Epithelial cell of proximal tubule (primary cell): ENCODE data around the gene ACOT2. TPM values are rescaled to one million over a fixed set of nuclear protein-coding genes. Genes with fewer than 3 reads are reported as not detected.
"Not testable (repeated sequence)": the region's sequence is repeated elsewhere in the genome, so short reads cannot be mapped to it uniquely, and the experiment has no call there.

ENCODE experiments used
- DNase-seq: peaks from one replicate; pipeline ENCODE4 v3.0.0-alpha.2; 2011; ENCODE audit warnings: low read depth
- H3K4me3 ChIP-seq: 2 replicates; pipeline ENCODE4 v1.5.1; 2011; ENCODE audit warnings: low read depth, mild to moderate bottlenecking, low read length
- CTCF ChIP-seq: conservative IDR thresholded peaks from 2 replicates; pipeline ENCODE4 v1.5.1; 2012; ENCODE audit warnings: low read depth, mild to moderate bottlenecking, low read length
- total RNA-seq: library from RNA; depleted of rRNA; stranded (reverse); fragments of >200 nt; gene quantifications from 2 replicates; pipeline ENCODE4 v1.2.3, GENCODE V29; 2015

The ACOT2 gene, protein sequence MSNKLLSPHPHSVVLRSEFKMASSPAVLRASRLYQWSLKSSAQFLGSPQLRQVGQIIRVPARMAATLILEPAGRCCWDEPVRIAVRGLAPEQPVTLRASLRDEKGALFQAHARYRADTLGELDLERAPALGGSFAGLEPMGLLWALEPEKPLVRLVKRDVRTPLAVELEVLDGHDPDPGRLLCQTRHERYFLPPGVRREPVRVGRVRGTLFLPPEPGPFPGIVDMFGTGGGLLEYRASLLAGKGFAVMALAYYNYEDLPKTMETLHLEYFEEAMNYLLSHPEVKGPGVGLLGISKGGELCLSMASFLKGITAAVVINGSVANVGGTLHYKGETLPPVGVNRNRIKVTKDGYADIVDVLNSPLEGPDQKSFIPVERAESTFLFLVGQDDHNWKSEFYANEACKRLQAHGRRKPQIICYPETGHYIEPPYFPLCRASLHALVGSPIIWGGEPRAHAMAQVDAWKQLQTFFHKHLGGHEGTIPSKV
- 9.2 and 22.9 TPM in 2 replicates for total RNA-seq

DNA sequence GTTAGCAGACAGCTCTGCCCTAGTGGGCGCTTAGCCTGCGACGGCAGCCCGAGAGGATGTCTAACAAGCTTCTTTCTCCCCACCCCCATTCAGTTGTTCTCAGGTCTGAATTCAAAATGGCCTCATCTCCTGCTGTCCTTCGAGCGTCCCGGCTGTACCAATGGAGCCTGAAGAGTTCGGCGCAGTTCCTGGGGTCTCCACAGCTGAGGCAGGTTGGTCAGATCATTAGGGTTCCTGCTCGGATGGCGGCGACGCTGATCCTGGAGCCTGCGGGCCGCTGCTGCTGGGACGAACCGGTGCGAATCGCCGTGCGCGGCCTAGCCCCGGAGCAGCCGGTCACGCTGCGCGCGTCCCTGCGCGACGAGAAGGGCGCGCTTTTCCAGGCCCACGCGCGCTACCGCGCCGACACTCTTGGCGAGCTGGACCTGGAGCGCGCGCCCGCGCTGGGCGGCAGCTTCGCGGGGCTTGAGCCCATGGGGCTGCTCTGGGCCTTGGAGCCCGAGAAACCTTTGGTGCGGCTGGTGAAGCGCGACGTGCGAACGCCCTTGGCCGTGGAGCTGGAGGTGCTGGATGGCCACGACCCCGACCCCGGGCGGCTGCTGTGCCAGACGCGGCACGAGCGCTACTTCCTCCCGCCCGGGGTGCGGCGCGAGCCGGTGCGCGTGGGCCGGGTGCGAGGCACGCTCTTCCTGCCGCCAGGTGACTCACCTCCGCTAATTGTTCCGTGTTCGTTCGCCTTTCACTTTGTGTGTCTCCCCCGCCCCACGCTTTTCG is at the start of gene ACOT2:
Gene ACOT2 (plus strand): TSS at position 29 of the 774 bp plus-strand sequence. CDS start 28 bp downstream, at position 57.
- H3K4me3 ChIP-seq, result peak within 1 kb of the TSS; percentile 68
- peak; percentile 20 for TF ChIP-seq CTCF
- DNase-seq, result peak; percentile 68

DNA sequence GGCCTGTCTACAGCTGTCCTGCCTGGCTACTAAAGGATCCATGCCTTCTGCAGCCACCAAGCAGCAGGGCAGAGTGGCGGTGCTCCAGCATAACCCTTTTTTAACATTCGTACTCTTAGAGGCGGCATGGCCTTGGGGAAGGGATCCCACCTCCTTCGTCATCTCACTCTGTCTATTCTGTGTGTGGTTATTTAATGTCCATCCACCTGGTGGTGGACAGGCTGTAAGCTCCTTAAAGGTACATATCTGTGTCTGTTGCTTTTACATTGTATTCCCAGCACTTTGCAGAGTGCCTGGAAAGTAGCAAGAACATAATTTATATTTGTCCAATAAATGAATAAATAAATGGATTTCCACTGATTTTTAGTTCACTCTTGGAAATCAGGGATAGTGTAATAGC is 47.8 kb upstream of the ACOT2 start:
- no peak overlapping the region for H3K4me3 ChIP-seq

DNA sequence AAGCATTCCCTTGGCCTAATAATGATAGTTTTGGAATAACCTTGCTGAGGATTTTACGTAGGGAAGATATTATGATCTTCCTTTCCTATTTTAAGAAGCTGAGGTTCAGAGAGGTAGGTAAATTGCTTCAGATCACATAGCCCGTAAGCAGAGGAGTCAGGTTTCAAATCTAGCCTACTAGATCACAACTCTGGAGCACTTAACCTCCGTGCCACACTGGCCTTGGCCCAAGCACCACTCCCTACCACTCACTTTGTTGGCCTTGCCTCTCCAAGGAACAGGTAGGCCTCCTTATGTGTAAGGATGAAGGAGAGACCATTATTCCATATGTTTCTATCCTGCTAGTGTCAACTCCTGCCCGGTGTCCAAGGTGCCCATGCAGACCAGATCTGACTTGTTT is 44.5 kb upstream of the ACOT2 start:
- DNase-seq, result no peak
- no peak overlapping the region for H3K4me3 ChIP-seq
- TF ChIP-seq CTCF, result no peak

More for the DNA sequence above, 47.8 kb upstream of the ACOT2 start:
- no peak for TF ChIP-seq CTCF
- no peak for DNase-seq

- no peak for DNase-seq
- no peak overlapping the region for H3K4me3 ChIP-seq
- no peak for TF ChIP-seq CTCF
Observed at GRCh38 chr14:73526036-73526984, 42.7 kb upstream of the ACOT2 start.

GRCh38 chr14:73529356-73529755 is 39.7 kb upstream of the ACOT2 start:
- not testable (repeated sequence) for DNase-seq, H3K4me3 ChIP-seq

- not testable (repeated sequence) for DNase-seq, H3K4me3 ChIP-seq
Observed at GRCh38 chr14:73531971-73532370, 37.0 kb upstream of the ACOT2 start.

DNA sequence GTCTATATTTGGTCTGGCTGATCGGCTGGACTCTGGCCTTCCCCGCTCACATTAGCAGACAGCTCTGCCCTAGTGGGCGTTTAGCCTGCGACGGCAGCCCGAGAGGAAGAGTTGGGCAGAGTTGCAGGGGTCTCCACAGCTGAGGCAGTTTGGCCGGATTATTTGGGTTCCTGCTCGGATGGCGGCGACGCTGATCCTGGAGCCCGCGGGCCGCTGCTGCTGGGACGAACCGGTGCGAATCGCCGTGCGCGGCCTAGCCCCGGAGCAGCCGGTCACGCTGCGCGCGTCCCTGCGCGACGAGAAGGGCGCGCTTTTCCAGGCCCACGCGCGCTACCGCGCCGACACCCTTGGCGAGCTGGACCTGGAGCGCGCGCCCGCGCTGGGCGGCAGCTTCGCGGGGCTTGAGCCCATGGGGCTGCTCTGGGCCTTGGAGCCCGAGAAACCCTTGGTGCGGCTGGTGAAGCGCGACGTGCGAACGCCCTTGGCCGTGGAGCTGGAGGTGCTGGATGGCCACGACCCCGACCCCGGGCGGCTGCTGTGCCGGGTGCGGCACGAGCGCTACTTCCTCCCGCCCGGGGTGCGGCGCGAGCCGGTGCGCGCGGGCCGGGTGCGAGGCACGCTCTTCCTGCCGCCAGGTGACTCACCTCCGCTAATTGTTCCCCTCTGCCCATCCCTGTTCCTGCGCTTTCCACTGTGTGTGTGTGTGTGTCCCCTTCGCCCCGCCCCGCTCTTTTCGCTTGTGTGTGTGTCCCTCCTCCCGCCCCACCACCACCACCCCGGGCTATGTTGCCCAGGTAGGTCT is 31.6 kb upstream of the ACOT2 start:
- DNase-seq, result peak; percentile 10
- H3K4me3 ChIP-seq, result peak overlapping the region; percentile 53
